PC-9 (cell line): ENCODE data around the gene CACNA1E. TPM values are rescaled to one million over a fixed set of nuclear protein-coding genes. Genes with fewer than 3 reads are reported as not detected.
"Not testable (repeated sequence)": the region's sequence is repeated elsewhere in the genome, so short reads cannot be mapped to it uniquely, and the experiment has no call there.

Experiments used
- BruUV-seq: library from RNA; stranded (reverse); fragments of 400-500 nt; replicated peaks from 2 replicates; lab custom pipeline; 2021; lab: Mats Ljungman, UMichigan
- CTCF ChIA-PET: fragments of 300-600 bp; sonication (Branson Sonifier 250); formaldehyde crosslinking; loops from one replicate; lab custom pipeline; 2022; ENCODE audit warnings: antibody characterized with exemption; lab: Charles Lee
- POLR2A ChIA-PET: fragments of 300-600 bp; sonication (Branson Sonifier 250); formaldehyde crosslinking; loops from one replicate; lab custom pipeline; 2022; ENCODE audit warnings: antibody characterized with exemption; ENCODE audit not compliant: unreplicated experiment; lab: Charles Lee
- DNase-seq, 2 experiments: peaks; one replicate each; pipeline versions ENCODE4 v3.0.0 to v3.0.0-alpha.2; 2015 to 2022; ENCODE audit warnings: mixed read lengths in 1 of 2
- H2AFZ ChIP-seq: fragments of 200-600 bp; sonication (generic); 2 replicates; pipeline ENCODE4 v1.8.1; 2017; ENCODE audit warnings: antibody characterized with exemption
- H3F3A ChIP-seq: fragments of 200-600 bp; sonication (generic); 2 replicates; pipeline ENCODE4 v1.8.1; 2017; ENCODE audit warnings: antibody characterized with exemption, mild to moderate bottlenecking, low read depth; ENCODE audit not compliant: insufficient read depth
- H3K27ac ChIP-seq: fragments of 200-600 bp; sonication (generic); 2 replicates; pipeline ENCODE4 v1.6.1; 2016; ENCODE audit warnings: mixed run types
- H3K27me3 ChIP-seq: fragments of 200-600 bp; sonication (generic); 2 replicates; pipeline ENCODE4 v1.6.1; 2016; ENCODE audit warnings: low read depth, mixed run types; ENCODE audit not compliant: insufficient read depth
- H3K36me3 ChIP-seq: fragments of 200-600 bp; sonication (generic); 2 replicates; pipeline ENCODE4 v1.6.1; 2016; ENCODE audit warnings: low read depth, mixed run types
- H3K4me1 ChIP-seq: fragments of 200-600 bp; sonication (generic); replicated peaks from 2 replicates; pipeline ENCODE4 v1.6.1; 2016; ENCODE audit warnings: mixed run types; ENCODE audit not compliant: insufficient read depth
- H3K4me2 ChIP-seq: fragments of 200-600 bp; sonication (generic); 2 replicates; pipeline ENCODE4 v1.6.1; 2017; ENCODE audit warnings: mixed run types
- H3K4me3 ChIP-seq: fragments of 200-600 bp; sonication (generic); 2 replicates; pipeline ENCODE4 v1.6.1; 2016; ENCODE audit warnings: mixed run types
- H3K79me2 ChIP-seq: fragments of 200-600 bp; sonication (generic); 2 replicates; pipeline ENCODE4 v1.6.1; 2017; ENCODE audit warnings: low read depth, mixed run types
- H3K9me2 ChIP-seq: fragments of 200-600 bp; sonication (generic); 2 replicates; pipeline ENCODE4 v1.8.1; 2017; ENCODE audit warnings: mild to moderate bottlenecking; ENCODE audit not compliant: insufficient read depth
- H3K9me3 ChIP-seq: fragments of 200-600 bp; sonication (generic); 2 replicates; pipeline ENCODE4 v1.8.1; 2016; ENCODE audit warnings: low read depth; ENCODE audit not compliant: insufficient read depth
- H4K20me1 ChIP-seq: fragments of 200-600 bp; sonication (generic); 2 replicates; pipeline ENCODE4 v1.8.1; 2017; ENCODE audit not compliant: insufficient read depth
- EZH2 ChIP-seq: fragments of 200-600 bp; sonication (generic); IDR thresholded peaks from 2 replicates; pipeline ENCODE4 v1.8.0; 2017; ENCODE audit warnings: antibody characterized with exemption, low read depth
- intact Hi-C: fragments of 100-400 bp; cut with micrococcal nuclease; formaldehyde crosslinking; loops from one replicate; pipeline ENCODE4 v1.10.0; 2022; ENCODE audit not compliant: unreplicated experiment
- total RNA-seq: library from RNA; stranded (reverse); gene quantifications from 2 replicates; pipeline ENCODE4 v1.2.3, GENCODE V29; 2021
- TF ChIP-seq, protein P1 (sequence below): fragments of 200-600 bp; sonication (generic); conservative IDR thresholded peaks from 2 replicates; pipeline ENCODE4 v1.6.1; 2017; ENCODE audit warnings: mixed run types, antibody characterized with exemption, mild to moderate bottlenecking, moderate library complexity

The CACNA1E gene
- total RNA-seq, 1 experiment from 2014 or later = not detected

- intact Hi-C loops = no loop called here
- no TSS peak for BruUV-seq
- POLR2A ChIA-PET = no interaction called here
These were observed 335.1 kb downstream of the CACNA1E start for GRCh38 chr1:181818459-181818858.

GRCh38 chr1:181818943-181819342 lies 335.6 kb downstream of the CACNA1E start:
- no peak overlapping the region for H3K4me2 ChIP-seq
- DNase-seq = no peak
- no peaks in the 10 kb centered on the region for H3F3A ChIP-seq
- no peaks in the 10 kb centered on the region for H3K4me1 ChIP-seq
- H4K20me1 ChIP-seq = no peaks in the 10 kb centered on the region
- H3K79me2 ChIP-seq = no peaks in the 10 kb centered on the region
- POLR2A ChIA-PET = no interaction called here
- intact Hi-C loops = no loop called here
- 0 out of 2 replicates have a peak, but pooled peaks cover 4% of the 10 kb centered on the region for H3K27me3 ChIP-seq
- no peaks in the 10 kb centered on the region for H3K9me2 ChIP-seq
- BruUV-seq = no TSS peak
- H3K4me3 ChIP-seq = no peak overlapping the region
- no peak overlapping the region for H2AFZ ChIP-seq
- H3K36me3 ChIP-seq = no peaks in the 10 kb centered on the region
- CTCF ChIA-PET = no interaction called here
- no peak overlapping the region for H3K27ac ChIP-seq
- H3K9me3 ChIP-seq = no peaks in the 10 kb centered on the region
- no peak for TF ChIP-seq EZH2
- TF ChIP-seq, protein P1, sequence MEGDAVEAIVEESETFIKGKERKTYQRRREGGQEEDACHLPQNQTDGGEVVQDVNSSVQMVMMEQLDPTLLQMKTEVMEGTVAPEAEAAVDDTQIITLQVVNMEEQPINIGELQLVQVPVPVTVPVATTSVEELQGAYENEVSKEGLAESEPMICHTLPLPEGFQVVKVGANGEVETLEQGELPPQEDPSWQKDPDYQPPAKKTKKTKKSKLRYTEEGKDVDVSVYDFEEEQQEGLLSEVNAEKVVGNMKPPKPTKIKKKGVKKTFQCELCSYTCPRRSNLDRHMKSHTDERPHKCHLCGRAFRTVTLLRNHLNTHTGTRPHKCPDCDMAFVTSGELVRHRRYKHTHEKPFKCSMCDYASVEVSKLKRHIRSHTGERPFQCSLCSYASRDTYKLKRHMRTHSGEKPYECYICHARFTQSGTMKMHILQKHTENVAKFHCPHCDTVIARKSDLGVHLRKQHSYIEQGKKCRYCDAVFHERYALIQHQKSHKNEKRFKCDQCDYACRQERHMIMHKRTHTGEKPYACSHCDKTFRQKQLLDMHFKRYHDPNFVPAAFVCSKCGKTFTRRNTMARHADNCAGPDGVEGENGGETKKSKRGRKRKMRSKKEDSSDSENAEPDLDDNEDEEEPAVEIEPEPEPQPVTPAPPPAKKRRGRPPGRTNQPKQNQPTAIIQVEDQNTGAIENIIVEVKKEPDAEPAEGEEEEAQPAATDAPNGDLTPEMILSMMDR = no peak

More at GRCh38 chr1:181818459-181818858, 335.1 kb downstream of the CACNA1E start:
- CTCF ChIA-PET = no interaction called here
- Histone ChIP-seq H3K27me3 (0 out of 2 replicates have a peak, but pooled peaks cover 9% of the 10 kb centered on the region), H3K4me3 (no peak overlapping the region), H3K79me2 (no peaks in the 10 kb centered on the region), H3K4me1 (no peaks in the 10 kb centered on the region), H2AFZ (no peak overlapping the region), H3F3A (no peaks in the 10 kb centered on the region), H3K4me2 (no peak overlapping the region), H4K20me1 (no peaks in the 10 kb centered on the region), H3K9me3 (no peaks in the 10 kb centered on the region), H3K9me2 (no peaks in the 10 kb centered on the region), H3K36me3 (no peaks in the 10 kb centered on the region), H3K27ac (no peak overlapping the region)
- TF ChIP-seq, protein P1 = no peak
- no peak for TF ChIP-seq EZH2
- DNase-seq = no peak

DNA sequence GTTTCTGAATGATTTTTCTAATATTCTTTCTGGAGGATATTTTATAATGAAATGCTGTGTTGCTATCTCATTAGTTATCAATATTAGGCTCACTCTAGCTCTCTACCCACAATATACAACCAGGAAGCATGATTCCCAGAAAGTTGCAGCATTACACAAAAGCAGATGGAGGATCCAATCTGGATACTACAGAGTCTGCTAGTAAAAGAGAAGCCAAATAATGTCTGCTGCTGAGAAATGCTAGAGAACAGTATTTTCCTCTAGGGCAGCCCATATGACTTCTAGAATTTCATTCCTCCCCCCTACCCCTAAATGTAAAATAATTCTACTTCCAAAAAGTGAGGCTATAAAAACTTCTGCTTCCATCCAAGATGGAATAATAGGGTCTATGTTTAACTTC lies 338.4 kb downstream of the CACNA1E start:
- no peaks in the 10 kb centered on the region for H3K79me2 ChIP-seq
- no peak for DNase-seq
- no peaks in the 10 kb centered on the region for H3K9me3 ChIP-seq
- no TSS peak for BruUV-seq
- no peaks in the 10 kb centered on the region for H3K36me3 ChIP-seq
- intact Hi-C loops = no loop called here
- ChIA-PET CTCF (no interaction called here), POLR2A (no interaction called here)
- H4K20me1 ChIP-seq = no peaks in the 10 kb centered on the region
- H2AFZ ChIP-seq = no peak overlapping the region
- no peak overlapping the region for H3K4me3 ChIP-seq
- no peaks in the 10 kb centered on the region for H3K27me3 ChIP-seq
- TF ChIP-seq EZH2 = no peak
- TF ChIP-seq, protein P1 = no peak
- no peak overlapping the region for H3K4me2 ChIP-seq
- H3K4me1 ChIP-seq = no peaks in the 10 kb centered on the region
- H3K9me2 ChIP-seq = no peaks in the 10 kb centered on the region
- H3F3A ChIP-seq = no peaks in the 10 kb centered on the region
- no peak overlapping the region for H3K27ac ChIP-seq

GRCh38 chr1:181832173-181832880 lies 349.0 kb downstream of the CACNA1E start:
- H3K4me3 ChIP-seq, H3F3A ChIP-seq, H3K27ac ChIP-seq, BruUV-seq, intact Hi-C loops, POLR2A ChIA-PET, H3K9me3 ChIP-seq, H3K4me1 ChIP-seq, H2AFZ ChIP-seq, H3K79me2 ChIP-seq, DNase-seq, H3K4me2 ChIP-seq, H3K36me3 ChIP-seq, H4K20me1 ChIP-seq, CTCF ChIA-PET, H3K9me2 ChIP-seq: not testable (repeated sequence)
- H3K27me3 ChIP-seq = 0 out of 2 replicates have a peak, but pooled peaks cover 10% of the 10 kb centered on the region
